ENCODE data around the gene SNAP91. TPM values are rescaled to one million over a fixed set of nuclear protein-coding genes. Genes with fewer than 3 reads are reported as not detected.
"Not testable (repeated sequence)": the region's sequence is repeated elsewhere in the genome, so short reads cannot be mapped to it uniquely, and the experiment has no call there.

SNAP91 gene
- total RNA-seq, 1 experiment from 2014 or later, result 1.3 TPM

GRCh38 chr6:83550482-83550881, 158.4 kb downstream of the SNAP91 start:
- not testable (repeated sequence) for H2BK12ac ChIP-seq (ENCODE audit: insufficient read length, low read depth, low read length); H3K14ac ChIP-seq (ENCODE audit: insufficient read depth, low read length); H3K9ac ChIP-seq (ENCODE audit: extremely low read depth, insufficient read length, low read length); H4K8ac ChIP-seq (replicated peaks; ENCODE audit: insufficient read length, low read depth, low read length); H3K79me1 ChIP-seq (ENCODE audit: insufficient read depth, low read depth, low read length, poor library complexity, severe bottlenecking); H3K23me2 ChIP-seq (ENCODE audit: insufficient read length, low read depth, low read length, poor library complexity, severe bottlenecking); H3K9me3 ChIP-seq (ENCODE audit: control insufficient read depth, low read depth, low read length); H3T11ph ChIP-seq (ENCODE audit: low read length); DNase-seq; H3K4me2 ChIP-seq (ENCODE audit: insufficient read depth, insufficient read length, low read length); H2AK5ac ChIP-seq (ENCODE audit: insufficient read length, low read length); H3K27me3 Mint-ChIP-seq (ENCODE audit: low read depth); H3K56ac ChIP-seq (ENCODE audit: insufficient read length, low read depth, low read length); H3K4me3 Mint-ChIP-seq; H3K27ac ChIP-seq (ENCODE audit: insufficient read length, low read depth, low read length); H2BK120ac ChIP-seq (ENCODE audit: low read depth, low read length, poor library complexity, severe bottlenecking); H3K27me3 ChIP-seq (ENCODE audit: insufficient read depth, low read length); H3K4me1 ChIP-seq (ENCODE audit: insufficient read depth, low read length); H3K18ac ChIP-seq (ENCODE audit: insufficient read length, low read depth, low read length); H3K4ac ChIP-seq (ENCODE audit: low read depth, low read length); H4K91ac ChIP-seq (ENCODE audit: insufficient read length, low read depth, low read length); H2AFZ ChIP-seq (ENCODE audit: low read length); H2BK15ac ChIP-seq (ENCODE audit: low read depth, low read length); H2BK20ac ChIP-seq (ENCODE audit: low read depth, low read length, poor library complexity, severe bottlenecking); H3K23ac ChIP-seq (ENCODE audit: insufficient read length, low read depth, low read length); H3K9me3 Mint-ChIP-seq; H3K36me3 Mint-ChIP-seq (ENCODE audit: insufficient read depth in 1 of 3, low read depth in 3 of 3); H4K20me1 ChIP-seq (ENCODE audit: control insufficient read depth, insufficient read depth, insufficient read length); H2BK5ac ChIP-seq (ENCODE audit: insufficient read length, low read length); H3K79me2 ChIP-seq (ENCODE audit: insufficient read depth, low read length); H4K5ac ChIP-seq (ENCODE audit: insufficient read length, low read depth, low read length); H3K4me1 Mint-ChIP-seq; H3K27ac Mint-ChIP-seq
- no CpG with 5 or more reads among the region's 5 CpGs for WGBS (ENCODE audit: extremely low coverage, insufficient read length, low lambda C conversion rate)
